ENCODE measurements around the gene TEX264.

- no peak for TF ChIP-seq EZH2phosphoT487 (IDR thresholded peaks at IDR 0.05; ENCODE audit: borderline replicate concordance, low read depth, low read length)
- TF ChIP-seq CTCF (conservative IDR thresholded peaks at IDR 0.05; ENCODE audit: low read length): no peak
Observed at GRCh38 chr3:51727500-51727899, 56.4 kb downstream of the TEX264 start.
